Mononuclear cell (primary cell): Measurements from ENCODE around the gene GPR78. TPM values are rescaled to one million over a fixed set of nuclear protein-coding genes. Genes with fewer than 3 reads are reported as not detected.

ENCODE experiments used
- H3K27me3 ChIP-seq: 2 replicates; pipeline ENCODE4 v1.6.0; 2011; ENCODE audit warnings: low read length, control low read depth; ENCODE audit not compliant: insufficient read depth
- H3K4me1 ChIP-seq: 2 replicates; pipeline ENCODE4 v1.5.1; 2011; ENCODE audit warnings: mild to moderate bottlenecking, low read length, control low read depth; ENCODE audit not compliant: insufficient read depth
- H3K4me3 ChIP-seq: 2 replicates; pipeline ENCODE4 v1.5.1; 2011; ENCODE audit warnings: mild to moderate bottlenecking, low read length, moderate library complexity
- H3K9me3 ChIP-seq: 2 replicates; pipeline ENCODE4 v1.5.1; 2011; ENCODE audit warnings: low read depth, mild to moderate bottlenecking, control low read depth, low read length
- total RNA-seq: library from RNA; depleted of rRNA; stranded (reverse); fragments of >200 nt; gene quantifications from one replicate; pipeline ENCODE4 v1.2.3, GENCODE V29; 2012

GPR78 gene
- total RNA-seq, 1 donor: not detected

DNA sequence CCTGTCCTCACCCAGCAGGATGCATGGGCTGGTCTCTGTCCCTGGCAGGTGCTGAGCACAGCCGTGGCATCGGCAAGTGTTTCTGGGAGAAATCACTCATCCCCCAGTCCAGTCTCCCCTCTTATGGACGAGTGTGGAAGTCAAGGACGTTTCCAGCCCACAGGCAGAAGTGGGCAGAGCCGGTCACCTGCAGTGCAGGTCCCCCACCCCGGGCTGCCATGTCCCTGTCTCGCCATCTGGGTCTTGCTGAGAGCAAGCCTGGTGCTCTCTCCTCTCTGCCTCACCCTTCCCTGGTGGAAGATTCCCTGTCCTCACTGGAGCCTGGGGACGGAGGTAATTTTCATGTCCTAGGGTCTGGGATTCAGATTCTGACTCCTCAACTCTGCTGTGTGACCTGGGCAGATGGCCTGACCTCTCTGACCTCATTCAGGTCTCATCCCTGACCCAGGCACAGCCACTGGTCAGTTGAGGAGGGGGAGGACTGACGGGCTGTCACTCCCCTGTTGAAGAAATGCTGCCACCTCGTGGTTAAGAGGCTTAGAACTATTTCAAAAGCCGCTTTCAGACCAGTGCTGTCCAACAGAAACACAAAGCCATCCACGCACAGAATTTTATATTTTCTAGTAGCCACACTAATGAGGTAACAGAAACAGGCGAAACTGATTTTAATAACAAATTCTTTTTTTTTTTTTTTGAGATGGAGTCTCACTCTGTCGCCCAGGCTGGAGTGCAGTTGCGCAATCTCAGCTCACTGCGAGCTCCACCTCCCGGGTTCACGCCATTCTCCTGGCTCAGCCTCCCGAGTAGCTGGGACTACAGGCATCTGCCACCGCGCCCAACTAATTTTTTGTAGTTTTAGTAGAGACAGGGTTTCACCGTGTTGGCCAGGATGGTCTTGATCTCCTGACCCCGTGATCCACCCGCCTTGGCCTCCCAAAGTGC lies 14.2 kb downstream of the GPR78 start:
- H3K4me1 ChIP-seq: no peaks in the 10 kb centered on the region
- peaks cover 5% of the 10 kb centered on the region for H3K27me3 ChIP-seq
- H3K9me3 ChIP-seq: no peaks in the 10 kb centered on the region
- no peak overlapping the region for H3K4me3 ChIP-seq

GRCh38 chr4:8595237-8596087 lies 15.3 kb downstream of the GPR78 start:
- H3K4me3 ChIP-seq: no peak overlapping the region
- peaks cover 5% of the 10 kb centered on the region for H3K27me3 ChIP-seq
- H3K9me3 ChIP-seq: no peaks in the 10 kb centered on the region
- no peaks in the 10 kb centered on the region for H3K4me1 ChIP-seq

DNA sequence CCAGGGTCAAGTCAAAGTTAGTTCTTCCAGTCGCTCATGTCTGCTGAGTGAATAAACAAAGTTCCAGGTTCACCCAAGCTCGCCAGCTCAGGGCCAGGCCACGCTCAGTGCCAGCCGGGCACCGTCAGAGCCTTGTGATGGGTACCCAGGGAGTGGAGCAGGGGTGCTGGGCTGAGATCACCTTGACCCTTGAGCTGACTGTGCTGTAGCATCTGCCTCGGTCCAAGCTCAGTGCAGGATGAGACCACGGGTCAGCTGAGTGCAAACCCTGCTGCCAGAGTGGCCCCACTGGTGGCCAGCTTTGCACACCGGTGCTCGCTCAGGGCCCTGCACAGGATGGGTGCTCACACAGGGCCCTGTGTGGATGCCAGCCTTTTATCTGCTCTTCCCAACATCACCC lies 16.7 kb downstream of the GPR78 start:
- Histone ChIP-seq H3K4me1 (no peaks in the 10 kb centered on the region), H3K27me3 (peaks cover 5% of the 10 kb centered on the region), H3K4me3 (no peak overlapping the region), H3K9me3 (no peaks in the 10 kb centered on the region)

- Histone ChIP-seq H3K27me3 (peaks cover 5% of the 10 kb centered on the region), H3K4me3 (no peak overlapping the region), H3K4me1 (no peaks in the 10 kb centered on the region), H3K9me3 (no peaks in the 10 kb centered on the region)
Measured at GRCh38 chr4:8597319-8597718, 17.1 kb downstream of the GPR78 start.

GRCh38 chr4:8597791-8598190 lies 17.6 kb downstream of the GPR78 start:
- H3K27me3 ChIP-seq: peaks cover 5% of the 10 kb centered on the region
- H3K4me1 ChIP-seq: no peaks in the 10 kb centered on the region
- no peak overlapping the region for H3K4me3 ChIP-seq
- H3K9me3 ChIP-seq: no peaks in the 10 kb centered on the region

DNA sequence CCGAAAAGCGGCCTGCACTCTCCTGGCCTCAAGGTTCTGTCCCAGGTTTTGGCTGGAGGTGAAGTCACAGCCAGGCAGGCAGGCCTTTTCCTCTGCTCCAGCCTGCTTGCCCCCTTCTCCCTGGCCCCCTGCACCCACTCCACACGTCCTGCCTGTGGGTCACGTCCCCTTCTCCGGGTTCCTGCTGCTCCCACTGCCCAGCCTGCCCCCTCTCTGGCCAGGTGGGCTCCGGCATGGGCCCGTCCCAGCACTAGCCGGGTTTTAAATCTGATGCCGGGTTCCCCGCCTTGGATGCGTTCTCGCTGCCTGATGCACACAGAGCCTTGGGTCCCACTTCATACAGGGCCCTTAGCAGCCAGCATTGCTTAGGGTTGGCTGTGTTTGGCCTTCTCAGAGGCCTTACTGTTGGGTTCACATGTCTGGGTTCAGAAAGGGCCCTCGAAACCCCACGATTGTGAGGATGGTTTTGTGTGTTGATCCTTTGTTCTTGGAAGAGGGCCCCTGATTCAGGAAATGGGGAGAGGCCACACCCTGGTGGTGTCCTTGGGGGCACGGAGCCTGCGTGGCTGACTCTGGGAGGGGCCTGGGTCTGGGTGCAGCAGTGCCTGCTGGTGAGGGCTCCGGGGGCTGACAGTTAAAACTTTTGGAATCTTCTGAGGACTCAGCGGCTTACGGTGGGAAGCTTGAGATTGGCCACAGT lies 18.3 kb downstream of the GPR78 start:
- Histone ChIP-seq H3K9me3 (no peaks in the 10 kb centered on the region), H3K27me3 (peaks cover 4% of the 10 kb centered on the region), H3K4me3 (no peak overlapping the region), H3K4me1 (no peaks in the 10 kb centered on the region)

GRCh38 chr4:8599091-8599460 lies 18.9 kb downstream of the GPR78 start:
- no peak overlapping the region for H3K4me3 ChIP-seq
- no peaks in the 10 kb centered on the region for H3K27me3 ChIP-seq
- H3K4me1 ChIP-seq: no peaks in the 10 kb centered on the region
- H3K9me3 ChIP-seq: no peaks in the 10 kb centered on the region

GRCh38 chr4:8599657-8600056 lies 19.5 kb downstream of the GPR78 start:
- Histone ChIP-seq H3K4me3 (no peak overlapping the region), H3K27me3 (no peaks in the 10 kb centered on the region), H3K9me3 (no peaks in the 10 kb centered on the region), H3K4me1 (no peaks in the 10 kb centered on the region)

DNA sequence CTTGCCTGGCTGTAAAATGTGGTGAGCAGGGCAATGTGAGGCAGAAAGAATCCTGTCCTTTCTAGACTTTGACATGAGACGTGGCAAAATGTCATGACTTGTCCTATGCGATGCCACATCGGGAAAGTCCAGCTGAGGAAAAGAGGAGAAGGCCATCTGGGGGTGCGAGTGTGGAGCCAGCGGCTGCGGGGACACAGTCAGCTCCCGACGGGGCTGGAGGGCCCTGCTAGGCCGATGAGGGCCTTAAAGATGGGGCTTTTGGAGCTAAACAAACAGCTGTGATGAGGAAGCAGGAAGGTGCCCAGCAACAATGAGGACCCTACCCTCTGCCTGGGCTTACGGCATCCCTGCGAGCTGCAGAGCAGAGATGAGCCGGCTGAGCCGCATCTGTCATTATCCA lies 20.1 kb downstream of the GPR78 start:
- H3K4me1 ChIP-seq: no peaks in the 10 kb centered on the region
- H3K27me3 ChIP-seq: no peaks in the 10 kb centered on the region
- no peaks in the 10 kb centered on the region for H3K9me3 ChIP-seq
- no peak overlapping the region for H3K4me3 ChIP-seq

GRCh38 chr4:8600686-8601085 lies 20.5 kb downstream of the GPR78 start:
- no peak overlapping the region for H3K4me3 ChIP-seq
- no peaks in the 10 kb centered on the region for H3K4me1 ChIP-seq
- no peaks in the 10 kb centered on the region for H3K27me3 ChIP-seq
- no peaks in the 10 kb centered on the region for H3K9me3 ChIP-seq

- Histone ChIP-seq H3K4me3 (no peak overlapping the region), H3K27me3 (no peaks in the 10 kb centered on the region), H3K9me3 (no peaks in the 10 kb centered on the region), H3K4me1 (no peaks in the 10 kb centered on the region)
Measured at GRCh38 chr4:8601086-8601485, 20.9 kb downstream of the GPR78 start.

- Histone ChIP-seq H3K27me3 (no peaks in the 10 kb centered on the region), H3K4me1 (no peaks in the 10 kb centered on the region), H3K4me3 (no peak overlapping the region), H3K9me3 (no peaks in the 10 kb centered on the region)
Measured at GRCh38 chr4:8601556-8601955, 21.4 kb downstream of the GPR78 start.

DNA sequence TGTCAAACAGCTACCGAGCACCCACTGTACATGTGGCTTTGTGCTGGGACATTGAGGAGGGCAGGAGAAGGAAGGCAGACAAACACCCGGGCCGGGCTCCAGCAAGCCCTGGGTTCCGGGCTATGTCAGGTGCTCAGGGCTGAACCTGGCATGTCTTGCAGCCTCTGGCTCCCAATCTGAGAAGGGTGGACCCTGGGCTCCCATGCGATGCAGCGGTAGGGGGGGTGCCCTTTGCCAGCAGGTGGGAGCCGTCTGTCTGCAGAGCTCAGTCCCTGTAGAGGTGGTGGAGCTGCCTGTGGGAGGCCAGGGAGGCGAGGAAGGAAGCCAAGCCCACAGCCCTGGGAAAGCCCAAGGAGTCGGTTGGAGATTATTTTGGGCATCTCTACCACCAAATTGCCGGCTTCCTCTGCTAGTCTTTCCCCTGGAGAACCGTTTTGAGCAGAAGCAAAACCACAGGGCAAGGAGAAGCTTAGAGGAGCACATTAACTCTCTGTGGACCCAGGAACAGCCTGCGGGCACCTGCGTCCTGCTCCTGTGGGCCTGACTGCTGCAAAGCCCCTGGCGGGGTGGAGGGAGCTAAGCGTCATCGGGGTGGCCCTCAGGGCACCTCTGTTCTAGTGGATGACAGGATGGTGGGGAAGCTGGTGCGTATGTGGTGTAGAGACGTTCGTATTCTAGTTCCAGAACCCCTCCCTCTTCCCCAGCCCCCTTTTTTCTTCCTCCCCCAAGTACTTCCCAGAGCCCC lies 22.7 kb downstream of the GPR78 start:
- no peaks in the 10 kb centered on the region for H3K9me3 ChIP-seq
- H3K27me3 ChIP-seq: no peaks in the 10 kb centered on the region
- H3K4me1 ChIP-seq: no peaks in the 10 kb centered on the region
- H3K4me3 ChIP-seq: no peak overlapping the region

DNA sequence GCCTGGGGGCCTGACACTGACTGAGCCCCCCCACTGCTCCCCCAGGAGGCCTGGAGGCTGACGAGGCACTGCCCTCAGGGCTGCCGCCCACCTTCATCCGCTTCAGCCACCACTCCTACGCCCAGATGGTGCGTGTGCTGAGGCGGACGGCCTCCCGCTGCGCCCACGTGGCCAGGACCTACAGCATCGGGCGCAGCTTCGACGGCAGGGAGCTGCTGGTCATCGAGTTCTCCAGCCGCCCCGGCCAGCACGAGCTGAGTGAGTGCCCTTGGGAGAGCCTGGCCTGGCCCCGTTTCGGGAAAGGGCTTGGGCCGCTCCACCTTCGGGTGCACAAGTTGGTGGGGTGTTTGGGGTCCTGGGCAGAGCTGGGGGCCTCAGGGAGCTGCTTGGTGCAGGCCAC lies 23.7 kb downstream of the GPR78 start:
- Histone ChIP-seq H3K9me3 (no peaks in the 10 kb centered on the region), H3K4me3 (no peak overlapping the region), H3K4me1 (no peaks in the 10 kb centered on the region), H3K27me3 (no peaks in the 10 kb centered on the region)
